HG03066 (cell line): ENCODE data around the gene PREX1.
A peak's percentile ranks its signal among the peaks of the same experiment; 100 is the strongest.

Experiments
- ATAC-seq: cut with Tn5 transposase; IDR thresholded peaks from one replicate; pipeline ENCODE4 v1.9.1; 2021; ENCODE audit warnings: low read depth; ENCODE audit not compliant: unreplicated experiment

PREX1 gene

GRCh38 chr20:48738399-48739304 is 89.1 kb downstream of the PREX1 start:
- ATAC-seq: peak; percentile 62

GRCh38 chr20:48738094-48738398 is 89.8 kb downstream of the PREX1 start:
- ATAC-seq: no peak

GRCh38 chr20:48737434-48738093 is 90.2 kb downstream of the PREX1 start:
- no peak for ATAC-seq

- no peak for ATAC-seq
Observed at GRCh38 chr20:48736636-48737035, 91.2 kb downstream of the PREX1 start.

- ATAC-seq: no peak
Observed at GRCh38 chr20:48736231-48736630, 91.6 kb downstream of the PREX1 start.

- ATAC-seq: no peak
Observed at GRCh38 chr20:48735112-48735511, 92.7 kb downstream of the PREX1 start.

GRCh38 chr20:48734104-48734749 is 93.6 kb downstream of the PREX1 start:
- ATAC-seq: no peak

GRCh38 chr20:48733296-48733790 is 94.5 kb downstream of the PREX1 start:
- ATAC-seq: no peak

- no peak for ATAC-seq
Observed at GRCh38 chr20:48732081-48732829, 95.5 kb downstream of the PREX1 start.

- no peak for ATAC-seq
Observed at GRCh38 chr20:48731536-48731935, 96.3 kb downstream of the PREX1 start.

GRCh38 chr20:48730977-48731376 is 96.8 kb downstream of the PREX1 start:
- ATAC-seq: no peak

GRCh38 chr20:48729538-48729937 is 98.3 kb downstream of the PREX1 start:
- no peak for ATAC-seq

- no peak for ATAC-seq
Observed at GRCh38 chr20:48728042-48728825, 99.6 kb downstream of the PREX1 start.

GRCh38 chr20:48727226-48727625 is 100.6 kb downstream of the PREX1 start:
- no peak for ATAC-seq

- no peak for ATAC-seq
Observed at GRCh38 chr20:48725555-48725991, 102.2 kb downstream of the PREX1 start.

GRCh38 chr20:48724891-48725554 is 102.8 kb downstream of the PREX1 start:
- no peak for ATAC-seq

GRCh38 chr20:48724382-48724781 is 103.4 kb downstream of the PREX1 start:
- ATAC-seq: no peak

GRCh38 chr20:48723308-48724264 is 104.2 kb downstream of the PREX1 start:
- ATAC-seq: no peak
